Effector memory CD8-positive, alpha-beta T cell (primary cell): ENCODE measurements around the gene COMP.
"Not testable (repeated sequence)": the region's sequence is repeated elsewhere in the genome, so short reads cannot be mapped to it uniquely, and the experiment has no call there.

Source experiments
- ATAC-seq: fragments of 150-1000 bp; cut with Tn5 transposase; replicated peaks from 2 replicates; pipeline ENCODE4 v1.10.0; 2021; ENCODE audit warnings: mild to moderate bottlenecking, moderate library complexity
- DNase-seq, 3 experiments: peaks; one replicate each; pipeline ENCODE4 v3.0.0; 2021
- H3K27ac Mint-ChIP-seq, 2 donors: one replicate each; pipeline ENCODE4 v1.8.0; 2022; ENCODE audit warnings: mild to moderate bottlenecking in 2 of 2, mixed read lengths in 2 of 2, moderate library complexity in 2 of 2
- H3K27me3 Mint-ChIP-seq, 2 donors: one replicate each; pipeline ENCODE4 v1.8.0; 2022; ENCODE audit warnings: mixed read lengths in 2 of 2
- H3K36me3 Mint-ChIP-seq: one replicate; pipeline ENCODE4 v1.8.0; 2022; ENCODE audit warnings: mild to moderate bottlenecking, moderate library complexity, mixed read lengths; ENCODE audit not compliant: insufficient read depth
- H3K4me1 Mint-ChIP-seq, 2 donors: one replicate each; pipeline ENCODE4 v1.8.0; 2022; ENCODE audit warnings: low read depth in 2 of 2, mixed read lengths in 2 of 2
- H3K4me3 Mint-ChIP-seq, 2 donors: one replicate each; pipeline ENCODE4 v1.8.0; 2022; ENCODE audit warnings: mild to moderate bottlenecking in 2 of 2, mixed read lengths in 2 of 2, moderate library complexity in 2 of 2
- H3K9me3 Mint-ChIP-seq, 2 donors: one replicate each; pipeline ENCODE4 v1.8.0; 2022; ENCODE audit warnings: mixed read lengths in 2 of 2

The COMP gene

GRCh38 chr19:18737337-18737953 lies 53.7 kb downstream of the COMP start:
- H3K27me3 Mint-ChIP-seq: no peaks in the 10 kb centered on the region
- no peaks in the 10 kb centered on the region for H3K9me3 Mint-ChIP-seq
- H3K4me3 Mint-ChIP-seq: no peak overlapping the region
- peaks cover 2% of the 10 kb centered on the region for H3K36me3 Mint-ChIP-seq
- no peak for ATAC-seq
- peaks cover 1 to 13% of the 10 kb centered on the region in 2 donors for H3K4me1 Mint-ChIP-seq
- H3K27ac Mint-ChIP-seq: no peak overlapping the region
- no peak for DNase-seq

GRCh38 chr19:18736415-18737336 lies 54.4 kb downstream of the COMP start:
- Mint-ChIP-seq H3K9me3 (no peaks in the 10 kb centered on the region), H3K27me3 (no peaks in the 10 kb centered on the region), H3K27ac (no peak overlapping the region), H3K36me3 (peaks cover 2% of the 10 kb centered on the region), H3K4me3 (no peak overlapping the region), H3K4me1 (peaks cover 7 to 11% of the 10 kb centered on the region in 2 donors)
- DNase-seq (no peak), ATAC-seq (no peak)

GRCh38 chr19:18735752-18736151 lies 55.4 kb downstream of the COMP start:
- peaks cover 2% of the 10 kb centered on the region for H3K36me3 Mint-ChIP-seq
- H3K4me3 Mint-ChIP-seq: no peak overlapping the region
- H3K27ac Mint-ChIP-seq: no peak overlapping the region
- DNase-seq (no peak), ATAC-seq (no peak)
- H3K9me3 Mint-ChIP-seq: no peaks in the 10 kb centered on the region
- H3K4me1 Mint-ChIP-seq: peaks cover 8 to 12% of the 10 kb centered on the region in 2 donors
- no peaks in the 10 kb centered on the region for H3K27me3 Mint-ChIP-seq

GRCh38 chr19:18735324-18735723 lies 55.8 kb downstream of the COMP start:
- H3K36me3 Mint-ChIP-seq: peaks cover 2% of the 10 kb centered on the region
- H3K4me1 Mint-ChIP-seq: peaks cover 8 to 12% of the 10 kb centered on the region in 2 donors
- H3K9me3 Mint-ChIP-seq: no peaks in the 10 kb centered on the region
- no peak overlapping the region for H3K4me3 Mint-ChIP-seq
- no peak overlapping the region for H3K27ac Mint-ChIP-seq
- ATAC-seq (no peak), DNase-seq (no peak)
- no peaks in the 10 kb centered on the region for H3K27me3 Mint-ChIP-seq

- not testable (repeated sequence) for H3K27me3 Mint-ChIP-seq, H3K4me3 Mint-ChIP-seq, H3K9me3 Mint-ChIP-seq, ATAC-seq, DNase-seq, H3K36me3 Mint-ChIP-seq
- H3K4me1 Mint-ChIP-seq: peaks cover 8 to 12% of the 10 kb centered on the region in 2 donors
- H3K27ac Mint-ChIP-seq: peak overlapping the region in 1 of 2 donors; percentile 16
These were observed 57.3 kb downstream of the COMP start for GRCh38 chr19:18733762-18734332.

- no peak for ATAC-seq
- H3K36me3 Mint-ChIP-seq: peaks cover 2% of the 10 kb centered on the region
- no peak overlapping the region for H3K4me3 Mint-ChIP-seq
- no peak for DNase-seq
- no peaks in the 10 kb centered on the region for H3K9me3 Mint-ChIP-seq
- H3K4me1 Mint-ChIP-seq: peaks cover 8 to 12% of the 10 kb centered on the region in 2 donors
- no peaks in the 10 kb centered on the region for H3K27me3 Mint-ChIP-seq
- no peak overlapping the region for H3K27ac Mint-ChIP-seq
These were observed 57.9 kb downstream of the COMP start for GRCh38 chr19:18733196-18733647.
